ENCODE data around the gene SLC6A13. TPM values are rescaled to one million over a fixed set of nuclear protein-coding genes. Genes with fewer than 3 reads are reported as not detected.
A peak's percentile ranks its signal among the peaks of the same experiment; 100 is the strongest.

The SLC6A13 gene
- total RNA-seq, 1 experiment from 2014 or later = 0.72 TPM

- BruUV-seq (replicated peaks) = no TSS peak
- CTCF ChIA-PET = interaction anchor here (0.6 kb wide), 1 partner anchor 371 kb away, joined by 3 read pairs; no protein-coding TSS in a partner anchor
- peak overlapping the region; percentile 4 for H3K4me3 Mint-ChIP-seq (ENCODE audit: unreplicated experiment)
- H3K36me3 Mint-ChIP-seq (ENCODE audit: insufficient read depth, unreplicated experiment) = no peaks in the 10 kb centered on the region
- TF ChIP-seq CTCF (IDR thresholded peaks at IDR 0.05; ENCODE audit: unreplicated experiment) = no peak
- intact Hi-C loops (cut with micrococcal nuclease) = no loop called here
- peak overlapping the region; percentile 16 for H3K27ac Mint-ChIP-seq (ENCODE audit: low read depth, unreplicated experiment)
- peak; percentile 59 for DNase-seq (ENCODE audit: unreplicated experiment)
- POLR2A ChIA-PET = interaction anchor here (0.8 kb wide), 1 partner anchor 27 kb away, joined by 3 read pairs; no protein-coding TSS in a partner anchor
- peaks cover 11% of the 10 kb centered on the region for H3K27me3 Mint-ChIP-seq (ENCODE audit: insufficient read depth, unreplicated experiment)
- peaks cover 9% of the 10 kb centered on the region for H3K4me1 Mint-ChIP-seq (ENCODE audit: insufficient read depth, unreplicated experiment)
- H3K9me3 Mint-ChIP-seq (ENCODE audit: unreplicated experiment) = no peaks in the 10 kb centered on the region
Observed at GRCh38 chr12:176321-177181, 86.1 kb downstream of the SLC6A13 start.

DNA sequence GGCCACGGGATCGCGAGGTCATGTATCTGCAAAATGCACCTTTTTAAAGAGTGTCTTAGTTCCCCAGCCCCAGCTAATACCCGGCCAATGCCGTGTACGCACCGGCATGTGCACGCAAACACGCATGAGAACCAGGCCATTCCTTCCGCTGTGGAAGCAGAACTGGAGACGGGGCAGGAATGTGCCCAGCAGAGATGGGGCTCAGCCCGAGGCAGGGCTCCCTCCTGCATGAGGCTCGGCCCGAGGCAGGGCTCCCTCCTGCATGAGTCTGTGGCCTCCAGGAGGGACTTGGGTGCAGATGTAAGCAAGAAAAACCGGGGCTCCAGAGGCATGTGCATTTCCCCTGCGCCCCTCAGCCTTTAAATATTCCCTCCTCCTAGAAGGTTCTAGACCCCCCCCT is 86.9 kb downstream of the SLC6A13 start:
- Mint-ChIP-seq H3K27me3 (ENCODE audit: insufficient read depth, unreplicated experiment) (peaks cover 11% of the 10 kb centered on the region), H3K27ac (ENCODE audit: low read depth, unreplicated experiment) (no peak overlapping the region), H3K4me3 (ENCODE audit: unreplicated experiment) (no peak overlapping the region), H3K36me3 (ENCODE audit: insufficient read depth, unreplicated experiment) (no peaks in the 10 kb centered on the region), H3K9me3 (ENCODE audit: unreplicated experiment) (no peaks in the 10 kb centered on the region), H3K4me1 (ENCODE audit: insufficient read depth, unreplicated experiment) (peaks cover 9% of the 10 kb centered on the region)
- no peak for DNase-seq (ENCODE audit: unreplicated experiment)
- intact Hi-C loops (cut with micrococcal nuclease) = no loop called here
- BruUV-seq (replicated peaks) = no TSS peak
- ChIA-PET POLR2A (no interaction called here), CTCF (no interaction called here)
- no peak for TF ChIP-seq CTCF (IDR thresholded peaks at IDR 0.05; ENCODE audit: unreplicated experiment)

DNA sequence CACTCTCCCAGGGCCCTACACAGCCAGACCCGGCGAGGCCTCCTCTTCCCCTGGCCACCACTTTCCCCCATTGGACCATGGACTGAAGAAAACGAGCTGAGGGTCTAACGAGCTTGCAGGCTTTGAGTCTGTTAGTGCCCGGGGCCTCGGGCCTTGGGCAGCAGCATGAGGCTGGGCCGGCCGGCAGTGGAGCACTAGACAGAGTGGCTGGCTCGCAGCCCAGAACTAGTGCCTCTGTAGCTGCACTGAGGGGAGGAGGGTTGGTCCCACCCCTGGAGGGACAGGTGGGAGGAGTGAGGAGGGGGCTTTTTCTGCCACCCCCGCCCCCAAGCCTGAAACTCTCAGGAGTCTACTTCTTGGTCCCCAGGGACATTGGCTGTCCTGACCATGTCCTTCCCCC is 87.4 kb downstream of the SLC6A13 start:
- Mint-ChIP-seq H3K9me3 (ENCODE audit: unreplicated experiment) (no peaks in the 10 kb centered on the region), H3K27me3 (ENCODE audit: insufficient read depth, unreplicated experiment) (peaks cover 11% of the 10 kb centered on the region), H3K36me3 (ENCODE audit: insufficient read depth, unreplicated experiment) (no peaks in the 10 kb centered on the region), H3K4me3 (ENCODE audit: unreplicated experiment) (no peak overlapping the region), H3K4me1 (ENCODE audit: insufficient read depth, unreplicated experiment) (peaks cover 9% of the 10 kb centered on the region), H3K27ac (ENCODE audit: low read depth, unreplicated experiment) (no peak overlapping the region)
- intact Hi-C loops (cut with micrococcal nuclease) = no loop called here
- POLR2A ChIA-PET = no interaction called here
- BruUV-seq (replicated peaks) = no TSS peak
- CTCF ChIA-PET = no interaction called here
- no peak for TF ChIP-seq CTCF (IDR thresholded peaks at IDR 0.05; ENCODE audit: unreplicated experiment)
- no peak for DNase-seq (ENCODE audit: unreplicated experiment)

DNA sequence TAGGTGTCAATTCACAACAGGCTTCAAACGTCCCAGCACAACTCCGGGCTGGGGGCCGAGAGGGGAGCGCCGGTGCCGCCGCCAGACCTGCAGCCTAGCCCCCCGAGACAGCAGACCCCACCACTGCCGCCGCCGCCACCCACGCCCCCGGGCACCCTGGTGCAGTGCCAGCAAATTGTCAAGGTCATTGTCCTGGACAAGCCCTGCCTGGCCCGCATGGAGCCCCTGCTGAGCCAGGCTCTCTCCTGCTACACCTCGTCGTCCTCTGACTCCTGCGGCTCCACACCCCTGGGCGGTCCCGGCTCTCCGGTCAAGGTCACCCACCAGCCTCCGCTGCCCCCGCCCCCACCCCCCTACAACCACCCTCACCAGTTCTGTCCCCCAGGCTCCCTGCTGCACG is 88.0 kb downstream of the SLC6A13 start:
- Mint-ChIP-seq H3K27me3 (ENCODE audit: insufficient read depth, unreplicated experiment) (peaks cover 11% of the 10 kb centered on the region), H3K4me1 (ENCODE audit: insufficient read depth, unreplicated experiment) (peaks cover 9% of the 10 kb centered on the region), H3K36me3 (ENCODE audit: insufficient read depth, unreplicated experiment) (no peaks in the 10 kb centered on the region), H3K9me3 (ENCODE audit: unreplicated experiment) (no peaks in the 10 kb centered on the region), H3K4me3 (ENCODE audit: unreplicated experiment) (no peak overlapping the region), H3K27ac (ENCODE audit: low read depth, unreplicated experiment) (no peak overlapping the region)
- ChIA-PET CTCF (interaction anchor here (1.3 kb wide), 1 partner anchor 21 kb away, joined by 5 read pairs; no protein-coding TSS in a partner anchor), POLR2A (no interaction called here)
- intact Hi-C loops (cut with micrococcal nuclease) = no loop called here
- DNase-seq (ENCODE audit: unreplicated experiment) = no peak
- no TSS peak for BruUV-seq (replicated peaks)
- no peak for TF ChIP-seq CTCF (IDR thresholded peaks at IDR 0.05; ENCODE audit: unreplicated experiment)

Data from MCF 10A (cell line).